DOHH2 (cell line): ENCODE measurements around the gene TMEM132D.

Source experiments
- H3F3A ChIP-seq: fragments of 200-600 bp; sonication (generic), shearing (Covaris generic); 2 replicates; pipeline ENCODE4 v1.6.0; 2016; ENCODE audit warnings: antibody characterized with exemption, mild to moderate bottlenecking; ENCODE audit not compliant: control insufficient read depth, insufficient read depth
- H3K27ac ChIP-seq: fragments of 200-600 bp; sonication (generic); 2 replicates; pipeline ENCODE4 v1.5.1; 2014; ENCODE audit warnings: low read depth, mild to moderate bottlenecking, low read length, moderate library complexity
- H3K27me3 ChIP-seq: fragments of 200-600 bp; sonication (generic); 2 replicates; pipeline ENCODE4 v1.6.1; 2014; ENCODE audit warnings: mild to moderate bottlenecking, low read length, mixed read lengths; ENCODE audit not compliant: control insufficient read depth
- H3K36me3 ChIP-seq: fragments of 200-600 bp; sonication (generic); 2 replicates; pipeline ENCODE4 v1.6.1; 2014; ENCODE audit warnings: mild to moderate bottlenecking, low read length, moderate library complexity, mixed read lengths; ENCODE audit not compliant: control insufficient read depth
- H3K4me1 ChIP-seq: fragments of 200-600 bp; sonication (generic); 2 replicates; pipeline ENCODE4 v1.6.1; 2014; ENCODE audit warnings: mild to moderate bottlenecking, low read length, mixed read lengths; ENCODE audit not compliant: control insufficient read depth
- H3K4me2 ChIP-seq: fragments of 200-600 bp; sonication (generic); 2 replicates; pipeline ENCODE4 v1.6.0; 2014; ENCODE audit warnings: mild to moderate bottlenecking, low read length, moderate library complexity
- H3K4me3 ChIP-seq: fragments of 200-600 bp; sonication (generic); 2 replicates; pipeline ENCODE4 v1.5.1; 2014; ENCODE audit warnings: mild to moderate bottlenecking, low read length, mixed read lengths
- H3K79me2 ChIP-seq: fragments of 200-600 bp; sonication (generic); 2 replicates; pipeline ENCODE4 v1.6.1; 2014; ENCODE audit warnings: mild to moderate bottlenecking, low read length, mixed read lengths; ENCODE audit not compliant: control insufficient read depth
- H3K9me2 ChIP-seq: fragments of 200-600 bp; sonication (generic); replicated peaks from 2 replicates; pipeline ENCODE4 v1.6.1; 2014; ENCODE audit warnings: mild to moderate bottlenecking, low read length, mixed read lengths; ENCODE audit not compliant: control insufficient read depth
- H3K9me3 ChIP-seq: fragments of 200-600 bp; sonication (generic); 2 replicates; pipeline ENCODE4 v1.6.1; 2014; ENCODE audit warnings: antibody characterized with exemption, low read length, mixed read lengths; ENCODE audit not compliant: control insufficient read depth, insufficient read depth
- H4K20me1 ChIP-seq: fragments of 200-600 bp; sonication (generic); 2 replicates; pipeline ENCODE4 v1.6.0; 2014; ENCODE audit warnings: low read depth, mild to moderate bottlenecking, antibody characterized with exemption, low read length, moderate library complexity; ENCODE audit not compliant: control insufficient read depth, insufficient read depth
- CTCF ChIP-seq: fragments of 200-600 bp; sonication (generic); IDR thresholded peaks from one replicate; pipeline ENCODE4 v1.5.1; 2014; ENCODE audit warnings: antibody characterized with exemption, mild to moderate bottlenecking, low read depth, low read length; ENCODE audit not compliant: poor library complexity, severe bottlenecking
- EZH2phosphoT487 ChIP-seq: fragments of 200-600 bp; sonication (generic); IDR thresholded peaks from 2 replicates; pipeline ENCODE4 v1.6.1; 2017; ENCODE audit warnings: borderline replicate concordance, mild to moderate bottlenecking, antibody characterized with exemption, low read length, moderate library complexity, mixed read lengths

The TMEM132D gene

DNA sequence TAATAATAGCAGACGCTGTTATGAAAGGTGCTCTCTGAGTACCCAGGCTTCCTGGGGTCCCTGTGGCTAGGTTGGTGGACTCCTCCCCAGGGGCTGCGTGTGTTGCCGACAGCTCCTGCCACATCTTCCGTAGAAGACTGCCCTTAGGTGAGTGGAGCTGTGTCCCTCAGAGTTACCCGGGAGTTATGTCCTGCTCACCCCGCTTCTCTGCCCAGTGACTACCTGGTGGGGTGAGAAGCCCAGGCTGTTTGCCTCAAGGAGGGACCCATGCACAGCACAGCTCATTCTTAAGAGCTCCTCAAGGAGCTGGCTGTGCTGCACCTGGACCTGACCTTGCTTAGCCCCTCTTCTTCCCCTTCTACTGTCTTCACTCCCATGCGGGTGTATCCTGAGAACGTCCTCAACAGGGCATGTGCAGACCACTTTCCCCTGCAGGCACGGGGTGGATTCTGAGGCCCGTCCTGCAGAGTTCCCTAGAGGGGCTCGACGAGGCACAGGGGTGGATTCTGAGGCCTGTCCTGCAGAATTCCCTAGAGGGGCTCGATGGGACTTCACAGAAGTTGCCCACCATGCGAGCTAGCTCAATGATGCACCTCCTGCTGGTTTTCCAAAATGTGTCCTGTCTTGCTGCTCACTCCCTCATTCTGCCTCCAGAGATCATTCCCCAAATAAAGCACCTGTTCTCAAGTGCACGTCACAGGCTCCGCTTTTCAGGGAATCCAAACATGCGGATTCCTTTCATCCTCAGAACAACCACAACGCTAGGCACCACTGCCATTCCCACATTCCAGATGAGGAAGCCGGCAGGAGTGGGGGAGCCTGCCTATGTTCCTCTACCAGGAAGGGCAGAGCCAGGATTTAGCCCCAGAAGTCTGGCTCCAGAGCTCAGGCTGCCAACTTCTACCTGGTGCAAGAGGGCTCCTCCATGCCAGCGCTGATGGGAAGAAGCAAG is 818.7 kb downstream of the TMEM132D start:
- Histone ChIP-seq H3K9me2 (no peaks in the 10 kb centered on the region), H3K27me3 (no peaks in the 10 kb centered on the region), H3K27ac (no peak overlapping the region), H3K4me3 (no peak overlapping the region), H3K79me2 (no peaks in the 10 kb centered on the region), H3K4me1 (no peaks in the 10 kb centered on the region), H3F3A (no peaks in the 10 kb centered on the region), H3K4me2 (no peak overlapping the region), H4K20me1 (no peaks in the 10 kb centered on the region), H3K36me3 (no peaks in the 10 kb centered on the region), H3K9me3 (no peaks in the 10 kb centered on the region)
- TF ChIP-seq CTCF = no peak
- no peak for TF ChIP-seq EZH2phosphoT487

GRCh38 chr12:129083121-129083840 is 820.5 kb downstream of the TMEM132D start:
- H3K27ac ChIP-seq = no peak overlapping the region
- no peaks in the 10 kb centered on the region for H3K9me3 ChIP-seq
- no peaks in the 10 kb centered on the region for H3K9me2 ChIP-seq
- H3K4me3 ChIP-seq = no peak overlapping the region
- H3K79me2 ChIP-seq = no peaks in the 10 kb centered on the region
- no peaks in the 10 kb centered on the region for H3F3A ChIP-seq
- no peak for TF ChIP-seq CTCF
- no peak for TF ChIP-seq EZH2phosphoT487
- no peaks in the 10 kb centered on the region for H4K20me1 ChIP-seq
- no peaks in the 10 kb centered on the region for H3K27me3 ChIP-seq
- H3K4me2 ChIP-seq = no peak overlapping the region
- H3K36me3 ChIP-seq = no peaks in the 10 kb centered on the region
- H3K4me1 ChIP-seq = no peaks in the 10 kb centered on the region

- Histone ChIP-seq H3K27ac (no peak overlapping the region), H4K20me1 (no peaks in the 10 kb centered on the region), H3K4me3 (no peak overlapping the region), H3K36me3 (no peaks in the 10 kb centered on the region), H3K4me1 (no peaks in the 10 kb centered on the region), H3K9me2 (no peaks in the 10 kb centered on the region), H3K79me2 (no peaks in the 10 kb centered on the region), H3F3A (no peaks in the 10 kb centered on the region), H3K4me2 (no peak overlapping the region), H3K27me3 (no peaks in the 10 kb centered on the region), H3K9me3 (no peaks in the 10 kb centered on the region)
- TF ChIP-seq EZH2phosphoT487 = no peak
- TF ChIP-seq CTCF = no peak
Observed at GRCh38 chr12:129082441-129082840, 821.4 kb downstream of the TMEM132D start.
